ENCODE measurements around the gene PPP3R1.

The PPP3R1 gene

DNA sequence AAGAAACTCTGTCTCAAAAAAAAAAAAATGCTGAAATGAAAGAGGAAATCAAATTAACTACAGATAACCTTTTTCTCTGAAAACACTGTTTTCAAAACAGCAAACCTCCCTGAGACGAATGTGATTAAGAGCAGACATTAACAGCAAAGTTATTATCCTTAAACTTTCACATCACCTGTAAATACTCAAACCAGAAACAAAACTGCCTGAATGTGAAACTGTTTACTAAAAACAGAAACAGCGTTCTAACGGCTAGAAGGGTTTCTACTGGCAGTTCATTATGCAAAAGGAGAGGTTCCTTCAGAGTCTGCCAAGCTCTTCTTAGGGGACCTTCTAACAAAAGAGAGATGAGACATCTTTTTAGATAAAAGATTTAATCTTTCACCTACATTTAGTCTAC is 48.7 kb downstream of the PPP3R1 start:
- no peaks in the 10 kb centered on the region for H3K36me3 ChIP-seq (ENCODE audit: control insufficient read depth, insufficient read depth, low read length)
- H3K4me3 ChIP-seq (replicated peaks; ENCODE audit: low read depth, low read length) = peak overlapping the region; percentile 40

GRCh38 chr2:68200157-68200787 is 52.1 kb downstream of the PPP3R1 start:
- no peaks in the 10 kb centered on the region for H3K27me3 ChIP-seq (replicated peaks; ENCODE audit: control insufficient read depth, insufficient read depth, low read length)
- DNase-seq (ENCODE audit: extremely low read depth, insufficient read length) = no peak
- H3K36me3 ChIP-seq (ENCODE audit: control insufficient read depth, insufficient read depth, low read length) = no peaks in the 10 kb centered on the region; the same call in 1 of the 2 replicates
- TF ChIP-seq CTCF (IDR thresholded peaks at IDR 0.05; ENCODE audit: insufficient read depth, low read length, poor library complexity, severe bottlenecking) = no peak
- H3K4me3 ChIP-seq (replicated peaks; ENCODE audit: low read depth, low read length) = no peak overlapping the region

More for the DNA sequence above, 48.7 kb downstream of the PPP3R1 start:
- DNase-seq (ENCODE audit: extremely low read depth, insufficient read length) = peak; percentile 79
- no peaks in the 10 kb centered on the region for H3K27me3 ChIP-seq (replicated peaks; ENCODE audit: control insufficient read depth, insufficient read depth, low read length)
- TF ChIP-seq CTCF (IDR thresholded peaks at IDR 0.05; ENCODE audit: insufficient read depth, low read length, poor library complexity, severe bottlenecking) = no peak

GRCh38 chr2:68196120-68196716 is 56.1 kb downstream of the PPP3R1 start:
- no peak for DNase-seq (ENCODE audit: extremely low read depth, insufficient read length)
- Histone ChIP-seq H3K27me3 (replicated peaks; ENCODE audit: control insufficient read depth, insufficient read depth, low read length) (no peaks in the 10 kb centered on the region), H3K4me3 (replicated peaks; ENCODE audit: low read depth, low read length) (no peak overlapping the region), H3K36me3 (ENCODE audit: control insufficient read depth, insufficient read depth, low read length) (no peaks in the 10 kb centered on the region; the same call in 1 of the 2 replicates)
- peak; percentile 44 for TF ChIP-seq CTCF (IDR thresholded peaks at IDR 0.05; ENCODE audit: insufficient read depth, low read length, poor library complexity, severe bottlenecking)

DNA sequence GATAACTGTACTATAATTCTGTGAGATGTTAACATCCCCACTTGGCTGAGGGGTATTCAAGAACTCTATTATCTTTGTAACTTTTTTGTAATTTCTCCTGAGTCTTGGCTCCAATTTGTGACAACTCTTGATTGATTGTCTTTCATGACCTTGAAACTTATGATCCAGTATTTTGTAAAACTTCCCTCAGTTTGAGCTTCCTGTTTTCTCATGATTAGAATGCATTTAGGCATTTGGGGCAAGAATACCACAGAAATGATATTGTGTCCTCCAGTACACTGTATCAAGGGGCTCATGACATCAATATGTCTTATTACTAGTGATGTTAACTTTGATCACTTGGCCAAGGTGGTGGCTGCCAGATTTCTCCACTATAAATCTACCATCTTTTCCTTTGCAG is 57.2 kb downstream of the PPP3R1 start:
- TF ChIP-seq CTCF (IDR thresholded peaks at IDR 0.05; ENCODE audit: insufficient read depth, low read length, poor library complexity, severe bottlenecking) = no peak
- H3K4me3 ChIP-seq (replicated peaks; ENCODE audit: low read depth, low read length) = no peak overlapping the region
- DNase-seq (ENCODE audit: extremely low read depth, insufficient read length) = no peak
- H3K36me3 ChIP-seq (ENCODE audit: control insufficient read depth, insufficient read depth, low read length) = no peaks in the 10 kb centered on the region; the same call in 1 of the 2 replicates
- no peaks in the 10 kb centered on the region for H3K27me3 ChIP-seq (replicated peaks; ENCODE audit: control insufficient read depth, insufficient read depth, low read length)

GRCh38 chr2:68193787-68194372 is 58.5 kb downstream of the PPP3R1 start:
- no peaks in the 10 kb centered on the region for H3K27me3 ChIP-seq (replicated peaks; ENCODE audit: control insufficient read depth, insufficient read depth, low read length)
- no peaks in the 10 kb centered on the region; the same call in 1 of the 2 replicates for H3K36me3 ChIP-seq (ENCODE audit: control insufficient read depth, insufficient read depth, low read length)
- no peak for DNase-seq (ENCODE audit: extremely low read depth, insufficient read length)
- H3K4me3 ChIP-seq (replicated peaks; ENCODE audit: low read depth, low read length) = no peak overlapping the region
- no peak for TF ChIP-seq CTCF (IDR thresholded peaks at IDR 0.05; ENCODE audit: insufficient read depth, low read length, poor library complexity, severe bottlenecking)

Data from GM06990 (cell line).